HG03060 (cell line): Measurements from ENCODE around the gene SZT2.
"Not testable (repeated sequence)": the region's sequence is repeated elsewhere in the genome, so short reads cannot be mapped to it uniquely, and the experiment has no call there.

ENCODE experiments used
- ATAC-seq: cut with Tn5 transposase; IDR thresholded peaks from one replicate; pipeline ENCODE4 v1.9.1; 2021; ENCODE audit warnings: low read depth, moderate number of reproducible peaks; ENCODE audit not compliant: unreplicated experiment

Gene SZT2

DNA sequence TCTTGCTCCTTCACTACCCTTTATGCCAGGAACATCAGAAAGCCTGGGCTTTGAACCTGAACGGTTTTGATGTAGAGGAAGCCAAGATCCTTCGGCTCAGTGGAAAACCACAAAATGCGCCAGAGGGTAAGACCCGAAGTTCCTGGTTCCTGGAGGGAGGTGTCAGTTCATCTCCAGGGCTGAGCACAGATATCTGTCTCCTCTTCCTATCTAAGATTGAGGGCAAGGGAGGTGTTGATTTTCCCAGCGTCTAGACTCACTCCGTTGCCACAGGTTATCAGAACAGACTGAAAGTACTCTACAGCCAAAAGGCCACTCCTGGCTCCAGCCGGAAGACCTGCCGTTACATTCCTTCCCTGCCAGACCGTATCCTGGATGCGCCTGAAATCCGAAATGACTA, 30.0 kb upstream of the SZT2 start:
- no peak for ATAC-seq

DNA sequence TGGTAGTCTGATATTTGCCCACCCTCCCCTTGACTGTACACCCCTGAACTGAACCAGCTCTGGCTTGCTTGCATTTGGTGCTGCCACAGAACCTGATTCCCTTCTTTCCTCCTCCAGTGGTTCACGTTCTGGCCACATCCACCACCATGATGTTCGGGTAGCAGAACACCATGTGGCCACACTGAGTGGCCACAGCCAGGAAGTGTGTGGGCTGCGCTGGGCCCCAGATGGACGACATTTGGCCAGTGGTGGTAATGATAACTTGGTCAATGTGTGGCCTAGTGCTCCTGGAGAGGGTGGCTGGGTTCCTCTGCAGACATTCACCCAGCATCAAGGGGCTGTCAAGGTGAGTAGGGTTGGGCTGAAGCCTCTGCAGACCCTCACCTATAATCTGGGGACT, 29.1 kb upstream of the SZT2 start:
- ATAC-seq = no peak

DNA sequence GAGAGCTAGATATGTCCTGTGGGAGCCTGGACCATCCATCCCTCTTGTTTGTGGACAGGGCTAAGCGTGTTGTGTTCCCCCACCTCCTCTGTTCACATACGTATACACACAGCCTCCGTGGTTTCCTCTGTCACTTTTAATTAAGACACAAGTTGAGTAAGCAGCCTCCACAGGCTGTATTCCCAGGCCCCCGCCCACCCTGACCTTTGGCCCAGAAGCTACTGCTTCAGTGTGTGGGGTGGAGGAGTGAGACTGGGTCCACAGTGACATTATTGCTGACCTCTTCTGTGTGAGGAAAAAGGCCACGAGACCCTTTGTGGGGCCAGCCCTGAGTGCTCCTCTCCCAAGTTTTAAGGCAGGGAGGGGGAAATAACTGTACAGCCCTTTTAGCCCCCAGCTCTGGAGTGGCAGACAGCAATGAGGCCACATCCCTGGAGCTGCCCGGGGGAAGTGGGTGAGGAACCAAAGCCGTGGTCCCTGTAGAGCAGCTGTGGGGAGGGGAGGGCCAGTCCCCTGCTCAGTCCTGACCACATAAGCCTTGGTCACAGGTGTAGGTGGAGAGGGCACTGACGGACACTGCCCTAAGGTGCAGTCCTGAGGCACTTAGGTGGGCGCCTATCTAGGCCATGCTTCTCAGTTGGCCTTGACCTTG, 26.3 kb upstream of the SZT2 start:
- ATAC-seq = no peak

DNA sequence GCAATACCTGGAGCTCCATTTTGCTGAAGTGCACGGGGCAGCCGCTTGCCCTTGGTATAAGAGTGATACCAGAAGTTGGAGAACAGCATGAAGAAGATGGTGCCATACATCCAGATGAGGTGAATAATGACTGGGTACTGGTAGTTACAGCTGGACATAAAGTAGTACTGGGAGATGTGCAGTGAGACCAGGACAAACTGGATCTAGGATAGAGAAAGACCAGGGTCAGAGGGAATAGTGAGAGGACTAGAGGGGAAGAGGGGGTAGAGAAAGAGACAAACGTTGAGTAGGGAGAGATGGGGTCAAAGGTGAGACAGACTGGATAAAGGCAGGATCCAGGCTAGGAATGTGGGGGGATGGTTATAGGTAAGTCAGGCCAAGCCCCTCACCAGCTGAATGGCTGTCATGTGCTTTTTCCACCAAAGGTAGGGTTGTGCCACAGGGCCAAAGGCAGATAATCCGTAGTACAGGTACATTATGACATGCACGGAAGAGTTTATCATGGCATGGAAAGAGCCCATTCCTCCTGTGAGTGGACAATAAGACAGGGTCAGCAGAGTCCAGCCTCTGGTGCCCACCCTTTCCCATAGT, 25.7 kb upstream of the SZT2 start:
- ATAC-seq = no peak

DNA sequence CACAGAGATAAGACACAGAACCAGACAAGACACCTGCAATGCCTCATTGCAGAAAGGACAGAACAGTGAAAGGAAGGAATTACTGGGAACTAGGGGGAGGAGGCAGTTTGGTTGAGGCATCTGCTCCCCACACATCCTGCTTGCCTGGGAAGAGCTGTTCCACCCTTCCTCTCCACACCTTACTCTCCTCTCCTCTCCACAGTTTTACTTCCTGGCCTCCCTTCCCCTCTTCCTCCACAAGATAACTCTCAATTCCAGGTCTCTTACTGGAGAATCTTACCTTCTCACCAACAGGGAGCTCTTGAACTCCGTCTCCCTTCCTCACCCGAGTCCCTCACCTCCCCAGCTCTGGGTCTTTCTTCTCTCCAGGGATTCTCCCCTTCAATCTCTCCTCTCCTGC, 24.0 kb upstream of the SZT2 start:
- no peak for ATAC-seq

DNA sequence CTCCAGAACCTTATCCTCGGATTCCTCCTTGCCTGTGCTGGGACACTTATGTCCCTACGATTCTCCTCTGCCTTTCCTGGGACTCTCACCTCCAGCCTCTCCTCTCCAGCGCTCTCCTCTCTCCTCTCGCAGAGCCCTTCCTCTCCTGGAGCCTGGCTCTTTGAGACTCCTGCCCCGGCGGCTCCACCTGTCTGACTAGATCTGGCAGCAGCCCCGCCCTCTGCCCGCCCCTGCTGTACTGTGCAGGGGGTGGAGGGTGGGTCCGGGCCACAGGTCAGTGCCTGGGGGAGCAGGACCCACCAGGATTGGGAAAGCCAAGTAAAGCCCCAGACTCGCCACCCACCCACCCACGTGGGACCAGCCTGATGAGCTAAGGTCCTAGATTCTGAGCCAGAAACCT, 23.5 kb upstream of the SZT2 start:
- ATAC-seq = no peak

DNA sequence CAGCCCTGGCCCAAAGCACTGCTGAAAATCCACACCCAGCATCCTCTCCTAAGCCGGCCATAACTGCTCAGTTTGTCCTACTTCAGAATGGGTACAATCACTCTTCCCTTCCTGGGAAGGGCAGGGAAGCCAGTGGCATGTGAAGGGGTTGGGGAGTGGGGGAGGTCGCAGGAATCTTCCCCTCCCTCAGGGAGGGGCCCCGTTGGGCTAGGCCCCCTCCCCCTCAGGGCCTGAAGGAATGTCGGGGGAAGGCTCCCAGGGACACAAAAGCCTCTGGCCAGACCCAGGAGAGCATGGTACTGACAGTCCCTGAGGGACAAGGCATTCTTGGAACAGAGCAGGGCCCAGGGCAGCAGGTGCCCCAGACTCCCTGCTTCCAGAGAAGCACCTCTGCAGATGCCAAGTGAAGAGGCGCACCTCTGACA, 23.1 kb upstream of the SZT2 start:
- ATAC-seq = no peak

DNA sequence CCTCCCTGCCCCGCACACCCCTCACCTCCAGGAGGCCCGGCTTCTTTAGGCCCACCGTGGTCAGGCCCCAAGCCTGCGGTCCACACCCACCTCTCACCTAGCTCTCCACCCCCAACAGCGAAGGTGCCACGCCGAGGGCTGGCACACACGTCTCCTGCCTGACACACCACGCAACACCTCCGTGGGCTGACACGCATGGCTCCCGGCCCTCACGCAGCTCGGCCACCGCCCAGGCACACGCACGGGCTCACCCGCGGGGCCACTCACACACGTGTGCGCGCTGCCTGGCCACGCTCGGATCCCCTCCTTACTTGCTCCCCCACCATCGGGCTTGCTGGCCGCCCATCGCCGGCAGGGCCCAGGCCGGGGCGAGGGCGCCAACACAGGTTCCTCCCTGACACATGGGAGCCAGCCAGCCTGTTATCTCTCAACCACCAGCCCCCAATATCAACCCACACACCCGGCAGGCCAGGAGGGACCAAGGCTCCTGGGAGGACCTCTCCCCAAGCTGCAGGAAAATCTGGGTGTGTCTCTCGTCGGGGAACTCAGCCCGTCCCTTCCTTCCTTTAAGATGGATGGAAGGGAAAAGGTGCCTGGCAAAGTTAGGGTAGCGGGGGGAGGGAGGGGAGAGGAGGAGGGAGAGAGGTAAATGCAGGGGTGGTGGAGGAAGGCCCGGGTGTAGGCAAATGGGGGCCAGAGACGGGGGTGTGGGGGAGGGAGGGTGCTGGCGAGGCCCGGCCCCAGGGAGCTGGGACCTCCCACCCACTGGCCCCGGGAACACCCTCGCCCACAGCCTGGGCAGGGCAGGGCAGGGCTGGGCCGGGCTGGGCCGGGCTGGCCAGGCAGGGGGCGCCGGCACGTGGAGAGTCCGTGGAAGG, 22.4 kb upstream of the SZT2 start:
- no peak for ATAC-seq

DNA sequence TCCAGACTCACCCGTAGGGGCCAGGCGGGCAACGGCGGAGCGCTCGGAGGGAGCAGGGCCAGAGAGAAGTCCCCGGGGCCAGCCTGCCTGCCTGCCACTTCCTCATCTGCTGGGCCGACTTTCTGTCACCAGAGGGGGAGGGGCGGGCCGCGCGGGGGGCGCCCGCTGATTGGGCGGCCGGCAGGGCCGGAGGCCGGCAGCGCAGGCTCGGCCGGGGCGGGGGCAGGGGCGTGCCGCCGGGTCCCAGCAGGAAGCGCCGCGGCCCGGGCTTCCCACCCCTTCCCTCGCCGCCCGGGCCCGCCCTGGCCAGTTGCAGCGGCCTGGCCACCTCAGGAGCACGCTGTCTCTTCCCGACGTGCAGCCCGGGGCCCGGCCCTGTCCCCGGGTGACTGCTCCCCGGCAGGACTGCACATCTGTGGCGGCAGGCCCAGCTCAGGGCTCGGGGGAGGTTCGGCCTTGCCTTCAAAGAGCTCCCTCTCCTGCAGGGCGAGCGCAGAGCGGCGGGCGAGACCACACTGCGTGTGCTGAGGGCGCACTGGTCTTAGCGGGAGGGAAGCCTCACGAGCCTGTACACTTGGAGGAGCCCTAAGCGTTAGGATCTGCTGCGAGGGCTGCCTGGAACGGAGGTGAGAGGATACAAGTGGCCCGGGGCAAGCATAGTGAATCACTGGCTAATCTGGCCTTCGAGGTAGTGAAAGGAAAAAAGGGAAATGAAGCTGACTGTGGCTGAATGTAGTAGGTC, 21.6 kb upstream of the SZT2 start, which contains the start of gene ELOVL1:
TSS of gene ELOVL1 (minus strand) at position 108 of the 742 bp plus-strand sequence. CDS start 2,402 bp downstream, outside the sequence.
- peak; percentile 40 for ATAC-seq

DNA sequence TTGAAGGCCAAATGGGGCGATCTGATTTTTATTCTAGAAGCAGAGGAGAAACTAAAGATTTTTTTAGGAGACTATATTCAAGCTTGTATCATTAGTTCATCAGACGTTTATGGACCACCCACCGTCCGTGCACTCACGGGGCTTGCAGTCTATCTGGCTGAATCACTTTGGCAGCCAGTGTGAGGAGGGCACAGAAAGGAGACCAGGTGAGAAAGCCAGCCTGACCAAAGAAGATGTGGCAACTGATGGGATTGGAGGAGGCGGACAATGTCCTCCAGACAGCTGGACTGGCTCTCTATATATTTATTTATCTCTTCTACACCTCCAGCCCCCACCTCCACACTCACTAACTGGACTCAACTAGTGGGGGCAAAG, 21.1 kb upstream of the SZT2 start:
- no peak for ATAC-seq

DNA sequence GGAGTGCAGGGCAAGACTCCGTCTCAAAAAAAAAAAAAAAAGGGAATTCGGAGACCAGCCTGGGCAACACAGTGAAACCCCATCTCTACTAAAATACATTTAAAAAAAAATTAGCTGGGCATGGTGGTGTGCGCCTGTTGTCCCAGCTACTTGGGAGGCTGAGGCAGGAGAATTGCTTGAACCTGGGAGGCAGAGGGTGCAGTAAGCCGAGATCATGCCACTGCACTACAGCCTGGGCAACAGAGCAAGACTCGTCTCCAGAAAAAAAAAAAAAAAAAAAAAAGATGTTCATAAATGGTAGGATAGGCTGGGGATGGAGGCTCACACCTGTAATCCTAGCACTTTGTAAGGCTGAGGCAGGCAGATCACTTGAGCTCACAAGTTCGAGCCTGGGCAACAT, 19.9 kb upstream of the SZT2 start:
- not testable (repeated sequence) for ATAC-seq

DNA sequence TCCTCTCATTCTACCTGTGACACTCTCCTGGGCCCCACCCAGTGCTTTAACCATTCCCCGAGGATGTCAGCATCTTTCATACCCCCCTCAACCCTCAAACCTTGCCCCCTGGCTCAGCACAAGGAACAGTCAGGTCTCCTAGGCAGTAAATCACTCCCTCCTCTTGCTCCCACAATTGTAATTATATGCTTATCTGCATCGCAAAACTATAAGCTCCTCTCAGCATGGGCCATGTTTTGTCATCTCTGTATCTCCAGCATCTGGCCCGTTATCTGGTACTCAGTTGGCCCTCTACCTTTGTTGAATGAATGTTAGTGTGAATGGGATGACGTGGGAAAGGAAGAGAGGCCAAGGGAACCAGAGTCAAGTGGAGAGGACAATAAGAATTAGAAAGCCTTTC, 19.1 kb upstream of the SZT2 start:
- ATAC-seq = no peak

DNA sequence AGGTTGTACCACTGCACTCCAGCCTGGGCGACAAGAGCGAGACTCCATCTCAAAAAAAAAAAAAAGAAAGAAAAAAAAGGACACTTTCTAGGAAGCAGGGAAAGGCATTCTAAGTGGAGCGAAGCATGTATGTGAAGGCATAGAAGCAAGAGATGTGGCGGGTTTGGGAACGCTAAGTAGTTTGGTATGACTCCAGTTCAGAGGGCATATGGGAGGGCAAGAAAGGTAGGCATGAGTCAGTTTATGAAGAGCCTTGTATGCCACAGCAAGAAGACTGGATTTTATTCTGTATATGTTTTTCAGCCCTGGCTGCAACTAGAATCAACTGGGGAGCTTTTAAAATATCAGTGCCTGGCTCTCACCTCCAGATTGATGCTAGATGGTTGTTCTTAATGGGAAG, 17.5 kb upstream of the SZT2 start:
- ATAC-seq = no peak

DNA sequence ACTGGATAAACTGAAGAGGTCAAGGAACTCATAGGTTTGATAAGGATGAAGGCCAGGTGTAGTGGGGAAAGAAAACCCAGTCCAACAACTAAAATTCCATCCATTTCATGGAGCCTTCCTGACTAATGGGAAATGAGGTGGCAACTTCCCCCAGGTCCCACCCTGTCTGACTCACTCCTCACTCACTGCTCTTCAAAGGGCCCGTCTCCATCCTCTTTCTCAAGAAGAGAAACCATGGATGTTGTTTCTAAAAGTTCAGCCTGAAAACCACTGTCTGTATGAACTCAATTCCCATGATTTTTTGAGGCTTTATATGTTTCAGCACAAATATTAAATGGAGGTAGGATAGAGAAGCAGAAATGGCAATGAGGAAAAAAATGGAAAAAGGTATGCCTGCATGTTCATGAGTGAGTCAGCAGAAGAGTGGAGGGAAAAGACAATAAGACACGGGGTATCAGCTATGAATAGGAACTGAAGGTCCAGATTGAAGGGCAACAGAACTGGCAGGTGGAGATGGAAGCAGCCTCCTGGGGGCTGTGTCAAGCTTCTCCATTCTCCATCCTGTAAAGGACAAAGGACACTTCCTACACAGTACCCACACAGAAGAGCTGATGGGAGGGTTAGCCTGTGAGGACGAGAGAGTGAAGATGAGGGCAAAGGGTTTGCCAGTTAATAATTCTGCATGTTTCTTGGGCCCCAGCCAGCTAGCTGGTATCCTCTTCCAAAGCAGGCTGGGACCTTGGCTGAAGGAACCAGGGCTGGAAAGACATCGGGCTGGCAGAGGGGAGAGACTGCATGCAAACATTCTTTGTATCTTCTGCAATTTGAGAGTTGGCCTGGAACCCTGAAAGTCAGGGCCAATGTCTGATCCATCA, 16.4 kb upstream of the SZT2 start:
- ATAC-seq = no peak

DNA sequence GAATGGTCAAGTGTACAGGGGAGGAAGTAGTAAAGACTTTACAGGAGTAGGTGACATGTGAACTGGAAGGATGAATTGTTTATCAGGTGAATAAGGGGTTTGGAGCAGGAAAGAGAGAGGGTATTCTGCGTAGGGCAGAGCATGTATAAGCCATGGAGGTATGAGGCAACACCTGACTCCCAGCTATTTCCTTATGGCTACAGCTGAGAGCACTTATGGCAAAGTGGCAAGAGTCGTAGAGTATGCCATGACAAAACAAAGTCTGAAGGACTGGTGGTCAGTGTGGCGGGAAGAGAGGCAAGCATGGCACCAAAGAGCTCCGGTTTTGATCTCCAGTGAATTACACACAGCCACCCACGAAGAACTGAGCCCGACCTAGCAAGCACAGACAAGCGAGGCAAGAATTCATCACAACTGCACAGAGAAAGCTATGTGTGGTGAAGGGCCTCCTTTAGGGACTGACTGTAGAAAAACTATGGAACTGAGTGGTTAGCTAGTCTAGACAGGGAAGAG, 12.9 kb upstream of the SZT2 start:
- no peak for ATAC-seq

DNA sequence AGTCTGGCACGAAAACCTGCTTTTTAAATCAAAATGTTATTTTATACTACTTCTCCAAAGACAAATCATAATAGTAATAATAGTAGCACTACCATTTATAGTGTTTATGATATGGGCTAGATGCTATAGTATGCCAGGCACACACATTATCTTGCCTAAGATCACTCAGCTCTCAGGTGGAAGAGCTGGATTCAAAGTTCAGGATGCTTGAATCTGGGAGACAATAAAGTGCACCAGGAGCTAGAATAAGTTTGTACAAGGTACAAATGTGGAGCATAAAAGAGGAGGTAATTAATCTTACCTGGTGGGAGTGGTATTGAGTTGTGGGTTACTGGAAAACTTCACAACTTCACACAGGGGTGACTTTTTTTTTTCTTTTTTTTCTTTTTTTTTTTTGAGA, 11.9 kb upstream of the SZT2 start:
- ATAC-seq = no peak

DNA sequence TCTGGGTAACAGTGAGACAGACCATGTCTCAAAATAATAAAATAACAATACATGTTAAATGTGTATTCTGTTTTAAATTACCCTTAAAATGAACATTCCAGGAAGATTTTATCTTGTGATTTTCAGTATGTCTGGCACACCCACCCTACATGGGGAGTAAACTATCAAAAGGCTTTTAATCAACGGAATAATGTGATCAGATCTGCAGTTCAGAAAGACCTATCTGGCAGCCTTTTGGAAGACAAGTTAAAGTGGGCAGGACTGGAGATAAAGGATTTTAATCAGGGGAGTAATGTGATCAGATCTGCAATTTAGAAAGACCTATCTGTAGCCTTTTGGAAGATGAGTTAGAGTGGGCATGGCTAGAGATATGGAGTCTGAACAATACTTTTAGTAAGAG, 10.2 kb upstream of the SZT2 start:
- no peak for ATAC-seq

DNA sequence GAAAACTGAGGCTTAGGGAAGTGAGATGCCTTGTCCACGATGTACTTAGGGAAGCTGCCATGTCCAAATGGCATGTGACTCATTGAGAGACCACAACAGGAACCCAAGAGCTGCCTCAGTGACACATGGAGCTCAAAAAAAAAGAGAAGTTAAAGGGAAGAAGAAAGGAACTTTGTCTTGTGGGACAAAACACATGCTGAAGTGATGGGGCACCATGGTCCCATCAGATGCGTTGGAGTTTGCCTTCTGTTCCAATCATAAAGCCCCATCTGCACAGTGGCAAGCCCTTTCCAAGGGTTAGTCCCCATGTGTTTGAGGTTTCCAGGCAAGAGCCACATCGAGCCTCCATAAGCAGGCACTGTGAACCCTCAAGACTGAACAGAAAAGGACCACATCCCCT, 8.1 kb upstream of the SZT2 start:
- no peak for ATAC-seq

DNA sequence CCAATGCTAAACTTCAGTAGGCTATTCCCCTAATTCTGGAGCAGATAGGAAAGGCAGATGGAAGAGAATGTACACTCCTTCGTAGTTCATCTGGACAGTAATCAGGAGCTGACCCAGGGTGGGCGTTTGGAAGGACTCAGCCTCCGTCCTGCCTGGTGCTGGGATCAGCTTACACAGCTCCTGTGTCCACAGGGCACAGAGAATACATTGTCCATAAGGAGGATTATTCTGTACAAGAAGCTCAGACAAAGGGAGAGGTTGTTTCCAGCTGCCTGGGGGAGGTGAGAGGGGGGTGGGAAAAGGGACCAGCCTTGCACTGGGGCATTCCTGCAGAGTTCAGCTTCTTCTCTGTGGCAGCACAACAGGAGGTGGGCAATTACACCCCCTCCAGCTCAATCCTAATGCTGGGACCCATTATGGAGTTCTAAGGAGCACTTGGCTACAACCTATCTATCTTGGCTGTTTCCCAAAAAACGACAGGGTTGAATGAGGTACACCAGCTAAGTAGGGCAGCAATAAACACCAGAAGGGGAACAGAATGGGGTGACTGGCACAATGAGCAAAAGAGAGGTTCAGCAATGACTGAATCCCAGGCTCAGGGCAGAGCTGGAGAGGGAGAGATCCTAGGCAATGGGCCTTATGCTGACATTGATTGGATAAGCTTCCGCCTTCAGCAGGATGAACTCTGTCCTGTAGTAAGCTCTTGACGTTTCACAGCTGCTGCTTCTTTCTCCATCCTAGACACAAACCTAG, 7.5 kb upstream of the SZT2 start:
- ATAC-seq = no peak
